HEK293 (cell line): Measurements from ENCODE around the gene ZGPAT.

Experiments
- CTCF ChIA-PET: fragments of 350-600 bp; formaldehyde crosslinking; extraction: SDS; loops from one replicate; lab custom pipeline; 2021; ENCODE audit warnings: antibody characterized with exemption; lab: Yijun Ruan, JAX
- POLR2A ChIA-PET: fragments of 300-600 bp; formaldehyde crosslinking; extraction: SDS; loops from one replicate; lab custom pipeline; 2020; ENCODE audit warnings: antibody characterized with exemption, inconsistent platforms; lab: Yijun Ruan, JAX
- H3K27ac ChIP-seq: fragments of 200-500 bp; sonication (Bioruptor generic); 2 replicates; pipeline ENCODE4 v1.5.1; 2014; ENCODE audit warnings: low read depth, low read length, control low read depth, inconsistent platforms; ENCODE audit errors: extremely low read depth
- H3K36me3 ChIP-seq, 2 experiments: fragments of 200-500 bp in 1 of 2; sonication (Bioruptor generic) in 1 of 2; 1 replicate in 1 of 2; 2 replicates in 1 of 2; pipeline ENCODE4 v1.5.1; 2014 to 2017; ENCODE audit warnings: inconsistent platforms in 2 of 2, low read length in 2 of 2; ENCODE audit not compliant: control insufficient read depth in 2 of 2, insufficient read depth in 1 of 2
- H3K4me1 ChIP-seq: fragments of 200-500 bp; sonication (Bioruptor generic); 2 replicates; pipeline ENCODE4 v1.5.1; 2014; ENCODE audit warnings: mild to moderate bottlenecking, low read length, inconsistent platforms; ENCODE audit not compliant: control insufficient read depth, insufficient read depth
- H3K4me3 ChIP-seq: 2 replicates; pipeline ENCODE4 v1.5.1; 2011; ENCODE audit warnings: low read depth, mild to moderate bottlenecking, control low read depth, low read length, moderate library complexity
- H3K9me3 ChIP-seq: fragments of 200-500 bp; sonication (Bioruptor generic); 2 replicates; pipeline ENCODE4 v1.5.1; 2014; ENCODE audit warnings: low read depth, low read length, inconsistent platforms; ENCODE audit not compliant: control insufficient read depth, insufficient read depth
- HOXA7 ChIP-seq: sonication (generic); formaldehyde crosslinking; IDR thresholded peaks from 2 replicates; pipeline ENCODE4 v1.8.1; 2022; ENCODE audit warnings: missing genetic modification reagents, borderline replicate concordance
- KLF1 ChIP-seq: fragments of 450-650 bp; formaldehyde crosslinking; IDR thresholded peaks from 2 replicates; pipeline ENCODE4 v1.5.1; 2016; ENCODE audit warnings: missing biosample characterization, missing genetic modification characterization
- KLF7 ChIP-seq: fragments of 450-650 bp; formaldehyde crosslinking; IDR thresholded peaks from 2 replicates; pipeline ENCODE4 v1.5.1; 2016; ENCODE audit warnings: missing biosample characterization, missing genetic modification characterization, borderline replicate concordance
- OSR2 ChIP-seq: fragments of 450-650 bp; formaldehyde crosslinking; IDR thresholded peaks from 2 replicates; pipeline ENCODE4 v1.5.1; 2016; ENCODE audit warnings: missing biosample characterization, missing genetic modification characterization
- SCRT1 ChIP-seq: fragments of 450-650 bp; formaldehyde crosslinking; IDR thresholded peaks from 2 replicates; pipeline ENCODE4 v1.5.1; 2016; ENCODE audit warnings: missing biosample characterization, missing genetic modification characterization, borderline replicate concordance
- SP3 ChIP-seq: fragments of 450-650 bp; formaldehyde crosslinking; IDR thresholded peaks from 2 replicates; pipeline ENCODE4 v1.5.1; 2016; ENCODE audit warnings: missing biosample characterization, missing genetic modification characterization
- ZBTB17 ChIP-seq: fragments of 450-650 bp; formaldehyde crosslinking; IDR thresholded peaks from 2 replicates; pipeline ENCODE4 v1.5.1; 2016; ENCODE audit warnings: missing biosample characterization, missing genetic modification characterization
- ZNF16 ChIP-seq: fragments of 450-650 bp; formaldehyde crosslinking; IDR thresholded peaks from 2 replicates; pipeline ENCODE4 v1.5.1; 2016; ENCODE audit warnings: low read depth, missing biosample characterization, missing genetic modification characterization
- ZNF596 ChIP-seq: fragments of 450-650 bp; IDR thresholded peaks from 2 replicates; pipeline ENCODE4 v1.5.0; 2018; ENCODE audit warnings: missing biosample characterization, mild to moderate bottlenecking, missing genetic modification characterization, moderate library complexity
- ZNF837 ChIP-seq: fragments of 450-650 bp; formaldehyde crosslinking; IDR thresholded peaks from 2 replicates; pipeline ENCODE4 v1.5.1; 2016; ENCODE audit warnings: missing biosample characterization, missing genetic modification characterization
- TF ChIP-seq, protein P1 (sequence below): fragments of 450-650 bp; formaldehyde crosslinking; IDR thresholded peaks from 2 replicates; pipeline ENCODE4 v1.5.1; 2016; ENCODE audit warnings: missing biosample characterization, missing genetic modification characterization
- TF ChIP-seq, protein P2 (sequence below): fragments of 450-650 bp; formaldehyde crosslinking; IDR thresholded peaks from 2 replicates; pipeline ENCODE4 v1.5.1; 2016; ENCODE audit warnings: missing biosample characterization, missing genetic modification characterization
- TF ChIP-seq, protein P3 (sequence below): fragments of 450-650 bp; formaldehyde crosslinking; IDR thresholded peaks from 2 replicates; pipeline ENCODE4 v1.5.1; 2016; ENCODE audit warnings: missing biosample characterization, missing genetic modification characterization
- TF ChIP-seq, protein P4 (sequence below): fragments of 450-650 bp; formaldehyde crosslinking; IDR thresholded peaks from 2 replicates; pipeline ENCODE4 v1.5.1; 2016; ENCODE audit warnings: missing biosample characterization, missing genetic modification characterization
- TF ChIP-seq, protein P5 (sequence below): fragments of 450-650 bp; formaldehyde crosslinking; IDR thresholded peaks from 2 replicates; pipeline ENCODE4 v1.5.1; 2016; ENCODE audit warnings: missing biosample characterization, missing genetic modification characterization, borderline replicate concordance
- TF ChIP-seq, protein P6 (sequence below): fragments of 450-650 bp; formaldehyde crosslinking; IDR thresholded peaks from 2 replicates; pipeline ENCODE4 v1.5.0; 2017; ENCODE audit warnings: missing biosample characterization, missing genetic modification characterization, borderline replicate concordance
- TF ChIP-seq, protein P7 (sequence below): fragments of 450-650 bp; formaldehyde crosslinking; IDR thresholded peaks from 2 replicates; pipeline ENCODE4 v1.5.1; 2017; ENCODE audit warnings: missing biosample characterization, mild to moderate bottlenecking, missing genetic modification characterization, moderate library complexity

ZGPAT gene

DNA sequence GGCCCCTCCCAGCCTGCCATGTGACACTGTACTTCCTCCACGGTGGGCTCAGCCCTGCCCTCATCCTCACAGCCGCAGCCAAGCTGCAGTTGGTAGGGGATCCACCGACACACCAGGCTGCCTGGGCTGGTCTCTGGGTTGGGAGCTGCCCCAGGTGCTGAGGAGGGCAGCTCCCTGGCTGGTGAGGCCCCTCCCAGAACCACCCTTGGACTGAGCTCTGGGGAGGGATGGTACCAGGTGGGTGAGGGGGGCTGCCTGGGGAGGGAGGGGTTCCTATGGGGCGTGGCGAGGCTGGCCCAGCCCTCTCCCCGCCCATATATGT is 11.6 kb upstream of the ZGPAT start (continued):
- TF ChIP-seq, protein P1, sequence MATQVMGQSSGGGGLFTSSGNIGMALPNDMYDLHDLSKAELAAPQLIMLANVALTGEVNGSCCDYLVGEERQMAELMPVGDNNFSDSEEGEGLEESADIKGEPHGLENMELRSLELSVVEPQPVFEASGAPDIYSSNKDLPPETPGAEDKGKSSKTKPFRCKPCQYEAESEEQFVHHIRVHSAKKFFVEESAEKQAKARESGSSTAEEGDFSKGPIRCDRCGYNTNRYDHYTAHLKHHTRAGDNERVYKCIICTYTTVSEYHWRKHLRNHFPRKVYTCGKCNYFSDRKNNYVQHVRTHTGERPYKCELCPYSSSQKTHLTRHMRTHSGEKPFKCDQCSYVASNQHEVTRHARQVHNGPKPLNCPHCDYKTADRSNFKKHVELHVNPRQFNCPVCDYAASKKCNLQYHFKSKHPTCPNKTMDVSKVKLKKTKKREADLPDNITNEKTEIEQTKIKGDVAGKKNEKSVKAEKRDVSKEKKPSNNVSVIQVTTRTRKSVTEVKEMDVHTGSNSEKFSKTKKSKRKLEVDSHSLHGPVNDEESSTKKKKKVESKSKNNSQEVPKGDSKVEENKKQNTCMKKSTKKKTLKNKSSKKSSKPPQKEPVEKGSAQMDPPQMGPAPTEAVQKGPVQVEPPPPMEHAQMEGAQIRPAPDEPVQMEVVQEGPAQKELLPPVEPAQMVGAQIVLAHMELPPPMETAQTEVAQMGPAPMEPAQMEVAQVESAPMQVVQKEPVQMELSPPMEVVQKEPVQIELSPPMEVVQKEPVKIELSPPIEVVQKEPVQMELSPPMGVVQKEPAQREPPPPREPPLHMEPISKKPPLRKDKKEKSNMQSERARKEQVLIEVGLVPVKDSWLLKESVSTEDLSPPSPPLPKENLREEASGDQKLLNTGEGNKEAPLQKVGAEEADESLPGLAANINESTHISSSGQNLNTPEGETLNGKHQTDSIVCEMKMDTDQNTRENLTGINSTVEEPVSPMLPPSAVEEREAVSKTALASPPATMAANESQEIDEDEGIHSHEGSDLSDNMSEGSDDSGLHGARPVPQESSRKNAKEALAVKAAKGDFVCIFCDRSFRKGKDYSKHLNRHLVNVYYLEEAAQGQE (tag by site-specific recombination) = peak; percentile 35; the same call in 1 of the 2 replicates
- TF ChIP-seq KLF7 (tag by site-specific recombination) = no peak
- no peak for TF ChIP-seq ZBTB17 (tag by site-specific recombination)
- no peak for TF ChIP-seq OSR2 (tag by site-specific recombination)
- TF ChIP-seq HOXA7 = no peak
- TF ChIP-seq, protein P2, sequence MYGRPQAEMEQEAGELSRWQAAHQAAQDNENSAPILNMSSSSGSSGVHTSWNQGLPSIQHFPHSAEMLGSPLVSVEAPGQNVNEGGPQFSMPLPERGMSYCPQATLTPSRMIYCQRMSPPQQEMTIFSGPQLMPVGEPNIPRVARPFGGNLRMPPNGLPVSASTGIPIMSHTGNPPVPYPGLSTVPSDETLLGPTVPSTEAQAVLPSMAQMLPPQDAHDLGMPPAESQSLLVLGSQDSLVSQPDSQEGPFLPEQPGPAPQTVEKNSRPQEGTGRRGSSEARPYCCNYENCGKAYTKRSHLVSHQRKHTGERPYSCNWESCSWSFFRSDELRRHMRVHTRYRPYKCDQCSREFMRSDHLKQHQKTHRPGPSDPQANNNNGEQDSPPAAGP (tag by site-specific recombination) = 0 out of 2 replicates have a peak, but pooled peaks have one; percentile 22
- no peak for TF ChIP-seq ZNF596 (tag by site-specific recombination)

DNA sequence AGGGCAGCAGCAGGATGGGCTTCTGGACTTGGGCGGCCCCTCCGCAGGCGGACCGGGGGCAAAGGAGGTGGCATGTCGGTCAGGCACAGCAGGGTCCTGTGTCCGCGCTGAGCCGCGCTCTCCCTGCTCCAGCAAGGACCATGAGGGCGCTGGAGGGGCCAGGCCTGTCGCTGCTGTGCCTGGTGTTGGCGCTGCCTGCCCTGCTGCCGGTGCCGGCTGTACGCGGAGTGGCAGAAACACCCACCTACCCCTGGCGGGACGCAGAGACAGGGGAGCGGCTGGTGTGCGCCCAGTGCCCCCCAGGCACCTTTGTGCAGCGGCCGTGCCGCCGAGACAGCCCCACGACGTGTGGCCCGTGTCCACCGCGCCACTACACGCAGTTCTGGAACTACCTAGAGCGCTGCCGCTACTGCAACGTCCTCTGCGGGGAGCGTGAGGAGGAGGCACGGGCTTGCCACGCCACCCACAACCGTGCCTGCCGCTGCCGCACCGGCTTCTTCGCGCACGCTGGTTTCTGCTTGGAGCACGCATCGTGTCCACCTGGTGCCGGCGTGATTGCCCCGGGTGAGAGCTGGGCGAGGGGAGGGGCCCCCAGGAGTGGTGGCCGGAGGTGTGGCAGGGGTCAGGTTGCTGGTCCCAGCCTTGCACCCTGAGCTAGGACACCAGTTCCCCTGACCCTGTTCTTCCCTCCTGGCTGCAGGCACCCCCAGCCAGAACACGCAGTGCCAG is 11.0 kb upstream of the ZGPAT start, which contains the start of gene TNFRSF6B:
Gene TNFRSF6B (plus strand): TSS at position 25 of the 729 bp plus-strand sequence. CDS start 116 bp downstream, at position 141.
- CTCF ChIA-PET = no interaction called here
- Histone ChIP-seq H3K9me3 (no peaks in the 10 kb centered on the region), H3K4me3 (no peak within 1 kb of the TSS), H3K36me3 (peaks cover 0 to 23% of the 10 kb centered on the region in 2 experiments; a peak in 1 of 3 replicates), H3K27ac (no peak within 1 kb of the TSS), H3K4me1 (no peaks in the 10 kb centered on the region)
- POLR2A ChIA-PET = interaction anchor here (0.6 to 2.3 kb wide), 4 partner anchors 11 to 255 kb away, joined by 3 to 9 read pairs (median 5); partner anchors contain the start of genes ARFRP1, RTEL1 and ZGPAT
- no peak for TF ChIP-seq ZNF837 (tag by site-specific recombination)
- TF ChIP-seq, protein P3, sequence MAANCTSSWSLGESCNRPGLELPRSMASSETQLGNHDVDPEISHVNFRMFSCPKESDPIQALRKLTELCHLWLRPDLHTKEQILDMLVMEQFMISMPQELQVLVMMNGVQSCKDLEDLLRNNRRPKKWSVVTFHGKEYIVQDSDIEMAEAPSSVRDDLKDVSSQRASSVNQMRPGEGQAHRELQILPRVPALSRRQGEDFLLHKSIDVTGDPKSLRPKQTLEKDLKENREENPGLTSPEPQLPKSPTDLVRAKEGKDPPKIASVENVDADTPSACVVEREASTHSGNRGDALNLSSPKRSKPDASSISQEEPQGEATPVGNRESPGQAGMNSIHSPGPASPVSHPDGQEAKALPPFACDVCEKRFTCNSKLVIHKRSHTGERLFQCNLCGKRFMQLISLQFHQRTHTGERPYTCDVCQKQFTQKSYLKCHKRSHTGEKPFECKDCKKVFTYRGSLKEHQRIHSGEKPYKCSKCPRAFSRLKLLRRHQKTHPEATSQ (tag by site-specific recombination) = no peak
- TF ChIP-seq SCRT1 = no peak
- no peak for TF ChIP-seq SP3 (tag by site-specific recombination)
- no peak for TF ChIP-seq ZNF16 (tag by site-specific recombination)
- TF ChIP-seq KLF1 = peak; percentile 9; the same call in 1 of the 2 replicates
- TF ChIP-seq, protein P4, sequence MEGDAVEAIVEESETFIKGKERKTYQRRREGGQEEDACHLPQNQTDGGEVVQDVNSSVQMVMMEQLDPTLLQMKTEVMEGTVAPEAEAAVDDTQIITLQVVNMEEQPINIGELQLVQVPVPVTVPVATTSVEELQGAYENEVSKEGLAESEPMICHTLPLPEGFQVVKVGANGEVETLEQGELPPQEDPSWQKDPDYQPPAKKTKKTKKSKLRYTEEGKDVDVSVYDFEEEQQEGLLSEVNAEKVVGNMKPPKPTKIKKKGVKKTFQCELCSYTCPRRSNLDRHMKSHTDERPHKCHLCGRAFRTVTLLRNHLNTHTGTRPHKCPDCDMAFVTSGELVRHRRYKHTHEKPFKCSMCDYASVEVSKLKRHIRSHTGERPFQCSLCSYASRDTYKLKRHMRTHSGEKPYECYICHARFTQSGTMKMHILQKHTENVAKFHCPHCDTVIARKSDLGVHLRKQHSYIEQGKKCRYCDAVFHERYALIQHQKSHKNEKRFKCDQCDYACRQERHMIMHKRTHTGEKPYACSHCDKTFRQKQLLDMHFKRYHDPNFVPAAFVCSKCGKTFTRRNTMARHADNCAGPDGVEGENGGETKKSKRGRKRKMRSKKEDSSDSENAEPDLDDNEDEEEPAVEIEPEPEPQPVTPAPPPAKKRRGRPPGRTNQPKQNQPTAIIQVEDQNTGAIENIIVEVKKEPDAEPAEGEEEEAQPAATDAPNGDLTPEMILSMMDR (tag by site-specific recombination) = 0 out of 2 replicates have a peak, but pooled peaks have one; percentile 8
- TF ChIP-seq, protein P5, sequence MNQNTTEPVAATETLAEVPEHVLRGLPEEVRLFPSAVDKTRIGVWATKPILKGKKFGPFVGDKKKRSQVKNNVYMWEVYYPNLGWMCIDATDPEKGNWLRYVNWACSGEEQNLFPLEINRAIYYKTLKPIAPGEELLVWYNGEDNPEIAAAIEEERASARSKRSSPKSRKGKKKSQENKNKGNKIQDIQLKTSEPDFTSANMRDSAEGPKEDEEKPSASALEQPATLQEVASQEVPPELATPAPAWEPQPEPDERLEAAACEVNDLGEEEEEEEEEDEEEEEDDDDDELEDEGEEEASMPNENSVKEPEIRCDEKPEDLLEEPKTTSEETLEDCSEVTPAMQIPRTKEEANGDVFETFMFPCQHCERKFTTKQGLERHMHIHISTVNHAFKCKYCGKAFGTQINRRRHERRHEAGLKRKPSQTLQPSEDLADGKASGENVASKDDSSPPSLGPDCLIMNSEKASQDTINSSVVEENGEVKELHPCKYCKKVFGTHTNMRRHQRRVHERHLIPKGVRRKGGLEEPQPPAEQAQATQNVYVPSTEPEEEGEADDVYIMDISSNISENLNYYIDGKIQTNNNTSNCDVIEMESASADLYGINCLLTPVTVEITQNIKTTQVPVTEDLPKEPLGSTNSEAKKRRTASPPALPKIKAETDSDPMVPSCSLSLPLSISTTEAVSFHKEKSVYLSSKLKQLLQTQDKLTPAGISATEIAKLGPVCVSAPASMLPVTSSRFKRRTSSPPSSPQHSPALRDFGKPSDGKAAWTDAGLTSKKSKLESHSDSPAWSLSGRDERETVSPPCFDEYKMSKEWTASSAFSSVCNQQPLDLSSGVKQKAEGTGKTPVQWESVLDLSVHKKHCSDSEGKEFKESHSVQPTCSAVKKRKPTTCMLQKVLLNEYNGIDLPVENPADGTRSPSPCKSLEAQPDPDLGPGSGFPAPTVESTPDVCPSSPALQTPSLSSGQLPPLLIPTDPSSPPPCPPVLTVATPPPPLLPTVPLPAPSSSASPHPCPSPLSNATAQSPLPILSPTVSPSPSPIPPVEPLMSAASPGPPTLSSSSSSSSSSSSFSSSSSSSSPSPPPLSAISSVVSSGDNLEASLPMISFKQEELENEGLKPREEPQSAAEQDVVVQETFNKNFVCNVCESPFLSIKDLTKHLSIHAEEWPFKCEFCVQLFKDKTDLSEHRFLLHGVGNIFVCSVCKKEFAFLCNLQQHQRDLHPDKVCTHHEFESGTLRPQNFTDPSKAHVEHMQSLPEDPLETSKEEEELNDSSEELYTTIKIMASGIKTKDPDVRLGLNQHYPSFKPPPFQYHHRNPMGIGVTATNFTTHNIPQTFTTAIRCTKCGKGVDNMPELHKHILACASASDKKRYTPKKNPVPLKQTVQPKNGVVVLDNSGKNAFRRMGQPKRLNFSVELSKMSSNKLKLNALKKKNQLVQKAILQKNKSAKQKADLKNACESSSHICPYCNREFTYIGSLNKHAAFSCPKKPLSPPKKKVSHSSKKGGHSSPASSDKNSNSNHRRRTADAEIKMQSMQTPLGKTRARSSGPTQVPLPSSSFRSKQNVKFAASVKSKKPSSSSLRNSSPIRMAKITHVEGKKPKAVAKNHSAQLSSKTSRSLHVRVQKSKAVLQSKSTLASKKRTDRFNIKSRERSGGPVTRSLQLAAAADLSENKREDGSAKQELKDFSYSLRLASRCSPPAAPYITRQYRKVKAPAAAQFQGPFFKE (tag by site-specific recombination) = no peak
- TF ChIP-seq, protein P6, sequence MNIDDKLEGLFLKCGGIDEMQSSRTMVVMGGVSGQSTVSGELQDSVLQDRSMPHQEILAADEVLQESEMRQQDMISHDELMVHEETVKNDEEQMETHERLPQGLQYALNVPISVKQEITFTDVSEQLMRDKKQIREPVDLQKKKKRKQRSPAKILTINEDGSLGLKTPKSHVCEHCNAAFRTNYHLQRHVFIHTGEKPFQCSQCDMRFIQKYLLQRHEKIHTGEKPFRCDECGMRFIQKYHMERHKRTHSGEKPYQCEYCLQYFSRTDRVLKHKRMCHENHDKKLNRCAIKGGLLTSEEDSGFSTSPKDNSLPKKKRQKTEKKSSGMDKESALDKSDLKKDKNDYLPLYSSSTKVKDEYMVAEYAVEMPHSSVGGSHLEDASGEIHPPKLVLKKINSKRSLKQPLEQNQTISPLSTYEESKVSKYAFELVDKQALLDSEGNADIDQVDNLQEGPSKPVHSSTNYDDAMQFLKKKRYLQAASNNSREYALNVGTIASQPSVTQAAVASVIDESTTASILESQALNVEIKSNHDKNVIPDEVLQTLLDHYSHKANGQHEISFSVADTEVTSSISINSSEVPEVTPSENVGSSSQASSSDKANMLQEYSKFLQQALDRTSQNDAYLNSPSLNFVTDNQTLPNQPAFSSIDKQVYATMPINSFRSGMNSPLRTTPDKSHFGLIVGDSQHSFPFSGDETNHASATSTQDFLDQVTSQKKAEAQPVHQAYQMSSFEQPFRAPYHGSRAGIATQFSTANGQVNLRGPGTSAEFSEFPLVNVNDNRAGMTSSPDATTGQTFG (tag by site-specific recombination) = no peak
- TF ChIP-seq, protein P7, sequence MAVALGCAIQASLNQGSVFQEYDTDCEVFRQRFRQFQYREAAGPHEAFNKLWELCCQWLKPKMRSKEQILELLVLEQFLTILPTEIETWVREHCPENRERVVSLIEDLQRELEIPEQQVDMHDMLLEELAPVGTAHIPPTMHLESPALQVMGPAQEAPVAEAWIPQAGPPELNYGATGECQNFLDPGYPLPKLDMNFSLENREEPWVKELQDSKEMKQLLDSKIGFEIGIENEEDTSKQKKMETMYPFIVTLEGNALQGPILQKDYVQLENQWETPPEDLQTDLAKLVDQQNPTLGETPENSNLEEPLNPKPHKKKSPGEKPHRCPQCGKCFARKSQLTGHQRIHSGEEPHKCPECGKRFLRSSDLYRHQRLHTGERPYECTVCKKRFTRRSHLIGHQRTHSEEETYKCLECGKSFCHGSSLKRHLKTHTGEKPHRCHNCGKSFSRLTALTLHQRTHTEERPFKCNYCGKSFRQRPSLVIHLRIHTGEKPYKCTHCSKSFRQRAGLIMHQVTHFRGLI (tag by site-specific recombination) = no peak
